ENCODE results near the gene BPIFB2.

BPIFB2 gene

GRCh38 chr20:33005132-33005566 is 2.4 kb upstream of the BPIFB2 start:
- TF ChIP-seq SPI1 (IDR thresholded peaks at IDR 0.05; ENCODE audit: low read depth, low read length) (no peak), POU2F2 (IDR thresholded peaks at IDR 0.05; ENCODE audit: low read depth, low read length) (no peak), POLR2AphosphoS5 (IDR thresholded peaks at IDR 0.05; ENCODE audit: low read depth, low read length) (no peak), POLR2A (IDR thresholded peaks at IDR 0.05; ENCODE audit: low read depth, low read length) (no peak), TAF1 (IDR thresholded peaks at IDR 0.05; ENCODE audit: low read depth, low read length) (no peak), PAX5 (IDR thresholded peaks at IDR 0.05; ENCODE audit: insufficient read depth, low read length, severe bottlenecking) (no peak)
- peak; percentile 54 for FAIRE-seq
- no peak for DNase-seq (ENCODE audit: insufficient read length, low spot score)

GRCh38 chr20:33005908-33006775 is 1.4 kb upstream of the BPIFB2 start:
- TF ChIP-seq SPI1 (IDR thresholded peaks at IDR 0.05; ENCODE audit: low read depth, low read length): no peak
- TF ChIP-seq TAF1 (IDR thresholded peaks at IDR 0.05; ENCODE audit: low read depth, low read length): no peak
- TF ChIP-seq PAX5 (IDR thresholded peaks at IDR 0.05; ENCODE audit: insufficient read depth, low read length, severe bottlenecking): no peak
- no peak for TF ChIP-seq POLR2AphosphoS5 (IDR thresholded peaks at IDR 0.05; ENCODE audit: low read depth, low read length)
- no peak for TF ChIP-seq POLR2A (IDR thresholded peaks at IDR 0.05; ENCODE audit: low read depth, low read length)
- no peak for TF ChIP-seq POU2F2 (IDR thresholded peaks at IDR 0.05; ENCODE audit: low read depth, low read length)
- FAIRE-seq (no peak), DNase-seq (ENCODE audit: insufficient read length, low spot score) (no peak)

- TF ChIP-seq POU2F2 (IDR thresholded peaks at IDR 0.05; ENCODE audit: low read depth, low read length) (no peak), PAX5 (IDR thresholded peaks at IDR 0.05; ENCODE audit: insufficient read depth, low read length, severe bottlenecking) (no peak), SPI1 (IDR thresholded peaks at IDR 0.05; ENCODE audit: low read depth, low read length) (no peak)
- no peak for DNase-seq (ENCODE audit: insufficient read length, low spot score)
- FAIRE-seq: no peak
Measured at GRCh38 chr20:33006776-33007375, 628 bp upstream of the BPIFB2 start.

- FAIRE-seq (no peak), DNase-seq (ENCODE audit: insufficient read length, low spot score) (no peak)
- TF ChIP-seq TAF1 (IDR thresholded peaks at IDR 0.05; ENCODE audit: low read depth, low read length) (no peak), PAX5 (IDR thresholded peaks at IDR 0.05; ENCODE audit: insufficient read depth, low read length, severe bottlenecking) (no peak), SPI1 (IDR thresholded peaks at IDR 0.05; ENCODE audit: low read depth, low read length) (no peak), POLR2AphosphoS5 (IDR thresholded peaks at IDR 0.05; ENCODE audit: low read depth, low read length) (no peak), POU2F2 (IDR thresholded peaks at IDR 0.05; ENCODE audit: low read depth, low read length) (no peak), POLR2A (IDR thresholded peaks at IDR 0.05; ENCODE audit: low read depth, low read length) (no peak)
Measured at GRCh38 chr20:33008336-33009213, 1.1 kb downstream of the BPIFB2 start.

GRCh38 chr20:33009214-33010132 is 2.0 kb downstream of the BPIFB2 start:
- TF ChIP-seq POLR2A (IDR thresholded peaks at IDR 0.05; ENCODE audit: low read depth, low read length) (no peak), PAX5 (IDR thresholded peaks at IDR 0.05; ENCODE audit: insufficient read depth, low read length, severe bottlenecking) (no peak), TAF1 (IDR thresholded peaks at IDR 0.05; ENCODE audit: low read depth, low read length) (no peak), SPI1 (IDR thresholded peaks at IDR 0.05; ENCODE audit: low read depth, low read length) (no peak), POU2F2 (IDR thresholded peaks at IDR 0.05; ENCODE audit: low read depth, low read length) (no peak), POLR2AphosphoS5 (IDR thresholded peaks at IDR 0.05; ENCODE audit: low read depth, low read length) (no peak)
- no peak for DNase-seq (ENCODE audit: insufficient read length, low spot score)
- no peak for FAIRE-seq

GRCh38 chr20:33010133-33010504 is 2.6 kb downstream of the BPIFB2 start:
- no peak for FAIRE-seq
- no peak for TF ChIP-seq POLR2A (IDR thresholded peaks at IDR 0.05; ENCODE audit: low read depth, low read length)
- no peak for DNase-seq (ENCODE audit: insufficient read length, low spot score)

- FAIRE-seq (no peak), DNase-seq (ENCODE audit: insufficient read length, low spot score) (no peak)
- TF ChIP-seq PAX5 (IDR thresholded peaks at IDR 0.05; ENCODE audit: insufficient read depth, low read length, severe bottlenecking) (no peak), SPI1 (IDR thresholded peaks at IDR 0.05; ENCODE audit: low read depth, low read length) (no peak), POLR2AphosphoS5 (IDR thresholded peaks at IDR 0.05; ENCODE audit: low read depth, low read length) (no peak), TAF1 (IDR thresholded peaks at IDR 0.05; ENCODE audit: low read depth, low read length) (no peak), POLR2A (IDR thresholded peaks at IDR 0.05; ENCODE audit: low read depth, low read length) (no peak), POU2F2 (IDR thresholded peaks at IDR 0.05; ENCODE audit: low read depth, low read length) (no peak)
Measured at GRCh38 chr20:33010674-33011449, 3.4 kb downstream of the BPIFB2 start.
